CD14-positive monocyte (primary cell): ENCODE results near the gene HOXB3. TPM values are rescaled to one million over a fixed set of nuclear protein-coding genes. Genes with fewer than 3 reads are reported as not detected.
A peak's percentile ranks its signal among the peaks of the same experiment; 100 is the strongest.

Experiments
- DNase-seq, 3 donors: peaks; one replicate each; pipeline ENCODE4 v3.0.0-alpha.2; 2011 to 2022
- H2AFZ ChIP-seq: 2 replicates; pipeline ENCODE4 v1.6.0; 2012; ENCODE audit warnings: mild to moderate bottlenecking, low read depth, low read length, inconsistent platforms; ENCODE audit not compliant: insufficient read depth, poor library complexity, severe bottlenecking
- H3K27ac ChIP-seq, 2 donors: 1 replicate in 1 of 2; 2 replicates in 1 of 2; pipeline ENCODE4 v1.5.1; 2012 to 2013; ENCODE audit warnings: low read length in 2 of 2, control low read depth in 1 of 2, inconsistent platforms in 1 of 2, low read depth in 1 of 2, mild to moderate bottlenecking in 1 of 2
- H3K27me3 ChIP-seq, 2 donors: one replicate each; pipeline versions ENCODE4 v1.6.0 to v1.6.1; 2011 to 2013; ENCODE audit warnings: low read length in 2 of 2; ENCODE audit not compliant: control insufficient read depth in 2 of 2, insufficient read depth in 2 of 2
- H3K36me3 ChIP-seq, 2 donors: replicated peaks in 1 of 2; 1 replicate in 1 of 2; 2 replicates in 1 of 2; pipeline versions ENCODE4 v1.5.1 to v1.6.1; 2012 to 2013; ENCODE audit warnings: low read length in 2 of 2, control low read depth in 1 of 2, inconsistent platforms in 1 of 2, mild to moderate bottlenecking in 1 of 2; ENCODE audit not compliant: insufficient read depth in 2 of 2, control insufficient read depth in 1 of 2
- H3K4me1 ChIP-seq, 2 donors: 1 replicate in 1 of 2; 2 replicates in 1 of 2; pipeline versions ENCODE4 v1.5.1 to v1.6.1; 2012 to 2013; ENCODE audit warnings: low read length in 2 of 2, control low read depth in 1 of 2, inconsistent platforms in 1 of 2, mild to moderate bottlenecking in 1 of 2, moderate library complexity in 1 of 2; ENCODE audit not compliant: insufficient read depth in 2 of 2, control insufficient read depth in 1 of 2
- H3K4me2 ChIP-seq: replicated peaks from 2 replicates; pipeline ENCODE3; 2012; ENCODE audit warnings: low read length, moderate library complexity, mild to moderate bottlenecking; ENCODE audit not compliant: poor library complexity, severe bottlenecking; ENCODE audit errors: extremely low read depth
- H3K4me3 ChIP-seq, 3 experiments: fragments of 200-600 bp in 1 of 3; sonication (generic) in 1 of 3; replicated peaks in 1 of 3; 1 replicate in 2 of 3; 2 replicates in 1 of 3; pipeline ENCODE4 v1.5.1; 2011 to 2013; ENCODE audit warnings: low read length in 3 of 3, mild to moderate bottlenecking in 3 of 3, control low read depth in 2 of 3, low read depth in 2 of 3, inconsistent platforms in 1 of 3, moderate library complexity in 1 of 3
- H3K79me2 ChIP-seq: 2 replicates; pipeline ENCODE4 v1.6.0; 2012; ENCODE audit warnings: mild to moderate bottlenecking, control low read depth, inconsistent platforms, low read length, moderate library complexity; ENCODE audit not compliant: insufficient read depth
- H3K9ac ChIP-seq: 2 replicates; pipeline ENCODE4 v1.6.0; 2017; ENCODE audit warnings: low read length, mild to moderate bottlenecking; ENCODE audit not compliant: insufficient read depth, poor library complexity, severe bottlenecking
- H3K9me3 ChIP-seq, 2 donors: replicated peaks in 1 of 2; 1 replicate in 1 of 2; 2 replicates in 1 of 2; pipeline versions ENCODE4 v1.5.1 to v1.6.1; 2012 to 2013; ENCODE audit warnings: low read length in 2 of 2, control low read depth in 1 of 2; ENCODE audit not compliant: control insufficient read depth in 1 of 2, insufficient read depth in 1 of 2
- H4K20me1 ChIP-seq: 2 replicates; pipeline ENCODE4 v1.6.0; 2012; ENCODE audit warnings: mild to moderate bottlenecking, low read length, control low read depth, moderate library complexity; ENCODE audit not compliant: insufficient read depth
- H3K27ac Mint-ChIP-seq, 7 donors: one replicate each; pipeline ENCODE4 v1.8.0; 2020; ENCODE audit warnings: mild to moderate bottlenecking in 7 of 7, mixed read lengths in 7 of 7, moderate library complexity in 6 of 7, inconsistent platforms in 2 of 7
- H3K27me3 Mint-ChIP-seq, 3 donors: one replicate each; pipeline ENCODE4 v1.8.0; 2021 to 2022; ENCODE audit warnings: low read depth in 3 of 3, mild to moderate bottlenecking in 3 of 3, mixed read lengths in 3 of 3, moderate library complexity in 3 of 3, inconsistent platforms in 1 of 3
- H3K36me3 Mint-ChIP-seq, 2 donors: one replicate each; pipeline ENCODE4 v1.8.0; 2020; ENCODE audit warnings: mixed read lengths in 2 of 2, inconsistent platforms in 1 of 2, mild to moderate bottlenecking in 1 of 2
- H3K4me1 Mint-ChIP-seq: one replicate; pipeline ENCODE4 v1.8.0; 2020; ENCODE audit warnings: mild to moderate bottlenecking, mixed read lengths
- H3K4me3 Mint-ChIP-seq, 2 donors: one replicate each; pipeline ENCODE4 v1.8.0; 2020; ENCODE audit warnings: mild to moderate bottlenecking in 2 of 2, mixed read lengths in 2 of 2, moderate library complexity in 1 of 2
- H3K9me3 Mint-ChIP-seq, 7 donors: one replicate each; pipeline ENCODE4 v1.8.0; 2020 to 2022; ENCODE audit warnings: mixed read lengths in 7 of 7, mild to moderate bottlenecking in 6 of 7, moderate library complexity in 6 of 7, inconsistent platforms in 2 of 7
- WGBS: methylation state at CpG from one replicate; pipeline ENCODE4 v1.1.5; 2013; ENCODE audit warnings: missing lambda C conversion rate; ENCODE audit not compliant: insufficient coverage; 5-methylcytosine and 5-hydroxymethylcytosine counted together
- intact Hi-C, 2 donors: fragments of 100-400 bp; cut with micrococcal nuclease; formaldehyde crosslinking; loops; one replicate each; pipeline versions ENCODE4 v1.15.0 to v1.15.1; 2023
- polyA plus RNA-seq, 3 donors: library from polyadenylated mRNA; depleted of rRNA in 1 of 3; unstranded in 2 of 3; stranded (reverse) in 1 of 3; fragments of 300-500 nt in 2 of 3; fragments of >200 nt in 1 of 3; fragmentation: Illumina TruSeq in 2 of 3; gene quantifications; 1 replicate in 2 of 3; 2 replicates in 1 of 3; pipeline ENCODE4 v1.2.3, GENCODE V29; 2012 to 2021
- TF ChIP-seq, protein P1 (sequence below): fragments of 200-600 bp; IDR thresholded peaks from one replicate; pipeline ENCODE4 v1.8.0; 2022; ENCODE audit warnings: antibody characterized with exemption, mild to moderate bottlenecking

Gene HOXB3
- polyA plus RNA-seq, 3 donors: 0.56 TPM; not detected in 2

GRCh38 chr17:48622857-48623256, 32.8 kb upstream of the HOXB3 start:
- Mint-ChIP-seq H3K4me3 (peak overlapping the region in 1 of 2 donors; percentile 77), H3K4me1 (peaks cover 16% of the 10 kb centered on the region), H3K27me3 (peaks cover 91 to 99% (median 94%) of the 10 kb centered on the region in 3 donors), H3K9me3 (peaks cover 0 to 15% (median 5%) of the 10 kb centered on the region in 7 donors), H3K27ac (no peak overlapping the region), H3K36me3 (peaks cover 3 to 5% of the 10 kb centered on the region in 2 donors)
- H3K4me2 ChIP-seq: no peak overlapping the region
- peaks cover 0 to 27% of the 10 kb centered on the region in 2 donors for H3K9me3 ChIP-seq
- WGBS: 87% methylated on average over 4 of the region's 11 CpGs
- H3K36me3 ChIP-seq: no peaks in the 10 kb centered on the region
- H3K27ac ChIP-seq: no peak overlapping the region
- H2AFZ ChIP-seq: no peak overlapping the region
- H3K27me3 ChIP-seq: peaks cover 82 to 100% of the 10 kb centered on the region in 2 donors
- no peak overlapping the region for H3K4me3 ChIP-seq
- DNase-seq: no peak
- TF ChIP-seq, protein P1, sequence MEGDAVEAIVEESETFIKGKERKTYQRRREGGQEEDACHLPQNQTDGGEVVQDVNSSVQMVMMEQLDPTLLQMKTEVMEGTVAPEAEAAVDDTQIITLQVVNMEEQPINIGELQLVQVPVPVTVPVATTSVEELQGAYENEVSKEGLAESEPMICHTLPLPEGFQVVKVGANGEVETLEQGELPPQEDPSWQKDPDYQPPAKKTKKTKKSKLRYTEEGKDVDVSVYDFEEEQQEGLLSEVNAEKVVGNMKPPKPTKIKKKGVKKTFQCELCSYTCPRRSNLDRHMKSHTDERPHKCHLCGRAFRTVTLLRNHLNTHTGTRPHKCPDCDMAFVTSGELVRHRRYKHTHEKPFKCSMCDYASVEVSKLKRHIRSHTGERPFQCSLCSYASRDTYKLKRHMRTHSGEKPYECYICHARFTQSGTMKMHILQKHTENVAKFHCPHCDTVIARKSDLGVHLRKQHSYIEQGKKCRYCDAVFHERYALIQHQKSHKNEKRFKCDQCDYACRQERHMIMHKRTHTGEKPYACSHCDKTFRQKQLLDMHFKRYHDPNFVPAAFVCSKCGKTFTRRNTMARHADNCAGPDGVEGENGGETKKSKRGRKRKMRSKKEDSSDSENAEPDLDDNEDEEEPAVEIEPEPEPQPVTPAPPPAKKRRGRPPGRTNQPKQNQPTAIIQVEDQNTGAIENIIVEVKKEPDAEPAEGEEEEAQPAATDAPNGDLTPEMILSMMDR: no peak
- no peaks in the 10 kb centered on the region for H3K79me2 ChIP-seq
- H3K9ac ChIP-seq: no peak overlapping the region
- H3K4me1 ChIP-seq: peaks cover 5 to 13% of the 10 kb centered on the region in 2 donors
- intact Hi-C loops: no loop called here
- no peaks in the 10 kb centered on the region for H4K20me1 ChIP-seq

DNA sequence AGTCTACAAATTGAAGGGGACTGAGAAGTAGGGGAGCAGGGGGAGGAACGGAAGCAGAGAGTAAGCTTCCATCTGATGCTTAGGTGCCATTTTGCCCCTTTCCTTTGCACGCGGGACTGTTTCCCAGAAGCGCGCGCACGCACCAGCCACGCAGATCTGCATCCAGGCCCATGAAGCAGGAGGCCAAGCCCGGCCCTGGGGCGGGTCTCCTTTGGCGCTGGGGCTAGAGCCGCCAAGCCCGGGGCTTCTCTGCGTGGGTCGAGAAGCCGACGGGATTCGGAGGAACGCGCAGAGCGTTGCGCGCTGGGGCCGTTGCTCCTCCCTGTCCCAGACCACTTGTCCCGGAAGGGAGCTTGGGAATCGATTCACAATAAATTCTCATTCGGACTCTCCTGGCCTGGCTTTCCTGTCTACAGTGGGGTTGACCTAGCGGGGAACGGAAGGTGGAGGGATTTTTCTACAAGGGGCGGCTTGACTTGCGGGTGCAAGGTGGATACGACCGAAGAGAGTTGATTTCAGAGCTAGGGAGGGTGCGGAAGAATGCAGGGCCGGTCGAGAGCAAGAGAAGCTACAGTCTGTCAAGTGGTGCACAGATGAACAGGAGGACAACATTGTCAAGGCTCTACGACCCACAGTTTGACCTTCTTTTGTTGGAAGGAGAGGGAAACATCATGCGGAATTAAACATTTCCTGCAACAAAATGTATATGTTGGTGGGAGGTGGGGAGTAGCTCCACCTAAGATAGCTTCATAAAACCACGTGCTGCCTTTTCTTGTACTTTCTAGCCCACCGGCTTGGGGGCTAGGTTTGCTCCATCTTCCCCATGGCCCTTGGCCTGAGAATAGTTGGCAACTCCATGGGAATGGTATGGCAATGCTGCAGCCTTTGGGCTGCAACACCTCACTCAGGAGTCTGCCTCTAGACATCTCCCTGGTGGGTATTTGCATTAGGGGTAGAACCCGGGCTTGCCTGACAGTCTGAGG, 31.7 kb upstream of the HOXB3 start:
- intact Hi-C loops: no loop called here
- H3K9ac ChIP-seq: no peak overlapping the region
- Mint-ChIP-seq H3K36me3 (peaks cover 3 to 7% of the 10 kb centered on the region in 2 donors), H3K4me3 (peak overlapping the region in 1 of 2 donors; percentile 77), H3K27me3 (peaks cover 91 to 99% (median 94%) of the 10 kb centered on the region in 3 donors), H3K27ac (no peak overlapping the region), H3K4me1 (peaks cover 16% of the 10 kb centered on the region), H3K9me3 (peaks cover 0 to 17% (median 9%) of the 10 kb centered on the region in 7 donors)
- H3K4me3 ChIP-seq: no peak overlapping the region
- H3K4me2 ChIP-seq: no peak overlapping the region
- DNase-seq: no peak
- H3K36me3 ChIP-seq: no peaks in the 10 kb centered on the region
- TF ChIP-seq, protein P1: no peak
- no peaks in the 10 kb centered on the region for H3K79me2 ChIP-seq
- H3K27ac ChIP-seq: no peak overlapping the region
- peaks cover 0 to 38% of the 10 kb centered on the region in 2 donors for H3K9me3 ChIP-seq
- peaks cover 81 to 100% of the 10 kb centered on the region in 2 donors for H3K27me3 ChIP-seq
- WGBS: 87% methylated on average over 36 of the region's 41 CpGs
- peaks cover 5 to 13% of the 10 kb centered on the region in 2 donors for H3K4me1 ChIP-seq
- H4K20me1 ChIP-seq: no peaks in the 10 kb centered on the region
- no peak overlapping the region for H2AFZ ChIP-seq
